Measurements from ENCODE around the gene RASL10B. TPM values are rescaled to one million over a fixed set of nuclear protein-coding genes. Genes with fewer than 3 reads are reported as not detected.

Gene RASL10B
- total RNA-seq, 1 experiment from 2014 or later: 17.4 TPM

GRCh38 chr17:35725802-35726126, 5.7 kb upstream of the RASL10B start:
- Mint-ChIP-seq H3K4me1 (peaks cover 42% of the 10 kb centered on the region), H3K4me3 (no peak overlapping the region), H3K27me3 (ENCODE audit: low read depth) (peaks cover 12% of the 10 kb centered on the region), H3K36me3 (peaks cover 26% of the 10 kb centered on the region), H3K9me3 (no peaks in the 10 kb centered on the region), H3K27ac (no peak overlapping the region)
- no peak for TF ChIP-seq CDX4 (CRISPR knock-in tag; IDR thresholded peaks at IDR 0.05; ENCODE audit: borderline replicate concordance)
- TF ChIP-seq CBFB (CRISPR knock-in tag; IDR thresholded peaks at IDR 0.05; ENCODE audit: low read depth): no peak
- no peak for TF ChIP-seq ZMAT4 (CRISPR knock-in tag; IDR thresholded peaks at IDR 0.05)
- TF ChIP-seq NR1H2 (CRISPR knock-in tag; IDR thresholded peaks at IDR 0.05): no peak
- no peak for TF ChIP-seq JAZF1 (CRISPR knock-in tag; IDR thresholded peaks at IDR 0.05)
- TF ChIP-seq JUN (CRISPR knock-in tag; IDR thresholded peaks at IDR 0.05): no peak
- TF ChIP-seq OVOL2 (CRISPR knock-in tag; IDR thresholded peaks at IDR 0.05; ENCODE audit: borderline replicate concordance): no peak
- TF ChIP-seq ZNF396 (CRISPR knock-in tag; IDR thresholded peaks at IDR 0.05; ENCODE audit: borderline replicate concordance): no peak
- no peak for TF ChIP-seq CTCF (IDR thresholded peaks at IDR 0.05)
- no peak for TF ChIP-seq MAX (CRISPR knock-in tag; IDR thresholded peaks at IDR 0.05)
- TF ChIP-seq IRF2 (CRISPR knock-in tag; IDR thresholded peaks at IDR 0.05; ENCODE audit: borderline replicate concordance, low read depth): no peak
- no peak for TF ChIP-seq FOXP1 (CRISPR knock-in tag; IDR thresholded peaks at IDR 0.05; ENCODE audit: borderline replicate concordance)
- TF ChIP-seq USF2 (CRISPR knock-in tag; IDR thresholded peaks at IDR 0.05): no peak
- TF ChIP-seq EMX1 (CRISPR knock-in tag; IDR thresholded peaks at IDR 0.05): no peak
- no peak for TF ChIP-seq ZNF532 (CRISPR knock-in tag; IDR thresholded peaks at IDR 0.05; ENCODE audit: borderline replicate concordance)
- no peak for TF ChIP-seq ERG (CRISPR knock-in tag; IDR thresholded peaks at IDR 0.05)
- TF ChIP-seq NFYB (CRISPR knock-in tag; conservative IDR thresholded peaks at IDR 0.05; ENCODE audit: low read depth): no peak
- no peak for TF ChIP-seq ZNF281 (CRISPR knock-in tag; IDR thresholded peaks at IDR 0.05)
- TF ChIP-seq AFF4 (CRISPR knock-in tag; IDR thresholded peaks at IDR 0.05; ENCODE audit: borderline replicate concordance): no peak
- TF ChIP-seq GRHL2 (CRISPR knock-in tag; IDR thresholded peaks at IDR 0.05; ENCODE audit: insufficient replicate concordance, severe bottlenecking): no peak
- ATAC-seq (peak; percentile 25; the same call in 1 of the 2 replicates), DNase-seq (ENCODE audit: low spot score) (no peak)
- ChIA-PET CTCF (interaction anchor here (1.2 to 8.1 kb wide), 3 partner anchors 22 to 112 kb away, joined by 5 to 85 read pairs (median 11); no protein-coding TSS in a partner anchor), POLR2A (no interaction called here)
